Brain microvascular endothelial cell (primary cell): ENCODE data around the gene TMC1.

Experiments used
- DNase-seq: peaks from one replicate; pipeline ENCODE4 v3.0.0-alpha.2; 2020
- H3K27ac ChIP-seq: fragments of 250-450 bp; sonication (Bioruptor Pico); 2 replicates; pipeline ENCODE4 v1.5.1; 2020; ENCODE audit warnings: mild to moderate bottlenecking, moderate library complexity
- H3K27me3 ChIP-seq: fragments of 250-450 bp; sonication (Bioruptor Pico); replicated peaks from 2 replicates; pipeline ENCODE4 v1.5.1; 2020; ENCODE audit warnings: mild to moderate bottlenecking
- H3K36me3 ChIP-seq: fragments of 250-450 bp; sonication (Bioruptor Pico); replicated peaks from 2 replicates; pipeline ENCODE4 v1.5.1; 2020; ENCODE audit warnings: mild to moderate bottlenecking
- H3K4me3 ChIP-seq: 2 replicates; pipeline ENCODE4 v1.5.1; 2011; ENCODE audit warnings: low read depth, mild to moderate bottlenecking, control low read depth, low read length, moderate library complexity
- CTCF ChIP-seq: IDR thresholded peaks from 2 replicates; pipeline ENCODE4 v1.5.1; 2011; ENCODE audit warnings: low read depth, mild to moderate bottlenecking, moderate library complexity, low read length, control low read depth, inconsistent platforms; ENCODE audit errors: missing control alignments
- in situ Hi-C: cut with HindIII; loops from 2 replicates; pipeline ENCODE4 v1.10.0; 2017; ENCODE audit warnings: low sequenced_read_pairs, low pct_ligation_motif_present

Gene TMC1

GRCh38 chr9:72813544-72813943 lies 292.1 kb downstream of the TMC1 start:
- Histone ChIP-seq H3K4me3 (no peak overlapping the region), H3K27ac (no peak overlapping the region), H3K27me3 (no peaks in the 10 kb centered on the region), H3K36me3 (no peaks in the 10 kb centered on the region)
- in situ Hi-C loops, result no loop called here
- no peak for DNase-seq
- no peak for TF ChIP-seq CTCF

GRCh38 chr9:72814083-72814597 lies 292.7 kb downstream of the TMC1 start:
- no peaks in the 10 kb centered on the region for H3K36me3 ChIP-seq
- H3K27ac ChIP-seq, result no peak overlapping the region
- no peak for DNase-seq
- H3K4me3 ChIP-seq, result no peak overlapping the region
- in situ Hi-C loops, result no loop called here
- no peaks in the 10 kb centered on the region for H3K27me3 ChIP-seq
- TF ChIP-seq CTCF, result no peak

- DNase-seq, result no peak
- H3K4me3 ChIP-seq, result no peak overlapping the region
- no peak overlapping the region for H3K27ac ChIP-seq
- no peak for TF ChIP-seq CTCF
- no peaks in the 10 kb centered on the region for H3K36me3 ChIP-seq
- no peaks in the 10 kb centered on the region for H3K27me3 ChIP-seq
- in situ Hi-C loops, result no loop called here
These were observed 295.3 kb downstream of the TMC1 start for GRCh38 chr9:72816666-72817065.

- H3K36me3 ChIP-seq, result no peaks in the 10 kb centered on the region
- H3K4me3 ChIP-seq, result no peak overlapping the region
- no peak overlapping the region for H3K27ac ChIP-seq
- no peak for DNase-seq
- TF ChIP-seq CTCF, result no peak
- in situ Hi-C loops, result no loop called here
- H3K27me3 ChIP-seq, result no peaks in the 10 kb centered on the region
These were observed 296.0 kb downstream of the TMC1 start for GRCh38 chr9:72817413-72817812.

GRCh38 chr9:72818385-72818784 lies 297.0 kb downstream of the TMC1 start:
- no peak for DNase-seq
- Histone ChIP-seq H3K36me3 (no peaks in the 10 kb centered on the region), H3K4me3 (no peak overlapping the region), H3K27me3 (no peaks in the 10 kb centered on the region), H3K27ac (no peak overlapping the region)
- no peak for TF ChIP-seq CTCF
- in situ Hi-C loops, result no loop called here

- Histone ChIP-seq H3K27me3 (no peaks in the 10 kb centered on the region), H3K4me3 (no peak overlapping the region), H3K27ac (no peak overlapping the region), H3K36me3 (no peaks in the 10 kb centered on the region)
- no peak for DNase-seq
- in situ Hi-C loops, result no loop called here
- no peak for TF ChIP-seq CTCF
These were observed 302.6 kb downstream of the TMC1 start for GRCh38 chr9:72823971-72824370.
